HG03175 (cell line): ENCODE results near the gene CA6.
"Not testable (repeated sequence)": the region's sequence is repeated elsewhere in the genome, so short reads cannot be mapped to it uniquely, and the experiment has no call there.

Experiments used
- ATAC-seq: cut with Tn5 transposase; IDR thresholded peaks from one replicate; pipeline ENCODE4 v1.9.1; 2021; ENCODE audit warnings: mild to moderate bottlenecking, moderate library complexity; ENCODE audit not compliant: unreplicated experiment

Gene CA6

GRCh38 chr1:8945568-8945967, at the start of gene CA6:
TSS of gene CA6 (plus strand) at chr1:8945868. CDS start at chr1:8945887, 19 bp downstream.
- no peak for ATAC-seq

GRCh38 chr1:8896775-8897174, 48.9 kb upstream of the CA6 start:
- ATAC-seq = not testable (repeated sequence)

- not testable (repeated sequence) for ATAC-seq
Measured at GRCh38 chr1:8897505-8897904, 48.2 kb upstream of the CA6 start.

- not testable (repeated sequence) for ATAC-seq
Measured at GRCh38 chr1:8898418-8898817, 47.2 kb upstream of the CA6 start.

- no peak for ATAC-seq
Measured at GRCh38 chr1:8899046-8899445, 46.6 kb upstream of the CA6 start.

- not testable (repeated sequence) for ATAC-seq
Measured at GRCh38 chr1:8900684-8901083, 45.0 kb upstream of the CA6 start.

- ATAC-seq = no peak
Measured at GRCh38 chr1:8902765-8903164, 42.9 kb upstream of the CA6 start.

GRCh38 chr1:8903410-8903809, 42.3 kb upstream of the CA6 start:
- no peak for ATAC-seq

GRCh38 chr1:8903908-8904650, 41.6 kb upstream of the CA6 start:
- no peak for ATAC-seq

- ATAC-seq = no peak
Measured at GRCh38 chr1:8905582-8906191, 40.0 kb upstream of the CA6 start.

- ATAC-seq = no peak
Measured at GRCh38 chr1:8908388-8909151, 37.1 kb upstream of the CA6 start.

- ATAC-seq = no peak
Measured at GRCh38 chr1:8910331-8910730, 35.3 kb upstream of the CA6 start.

- no peak for ATAC-seq
Measured at GRCh38 chr1:8910914-8911313, 34.8 kb upstream of the CA6 start.

- no peak for ATAC-seq
Measured at GRCh38 chr1:8911416-8912309, 34.0 kb upstream of the CA6 start.

GRCh38 chr1:8913457-8913856, 32.2 kb upstream of the CA6 start:
- no peak for ATAC-seq

GRCh38 chr1:8914466-8914865, 31.2 kb upstream of the CA6 start:
- no peak for ATAC-seq

GRCh38 chr1:8915446-8915845, 30.2 kb upstream of the CA6 start:
- no peak for ATAC-seq

GRCh38 chr1:8917536-8917935, 28.1 kb upstream of the CA6 start:
- not testable (repeated sequence) for ATAC-seq

GRCh38 chr1:8922962-8923361, 22.7 kb upstream of the CA6 start:
- ATAC-seq = no peak

GRCh38 chr1:8925406-8925805, 20.3 kb upstream of the CA6 start:
- ATAC-seq = no peak

- ATAC-seq = no peak
Measured at GRCh38 chr1:8925960-8926359, 19.7 kb upstream of the CA6 start.
